Measurements from ENCODE around the gene NCF4.

Gene NCF4

GRCh38 chr22:36838119-36839030 is 22.4 kb upstream of the NCF4 start:
- no peak for DNase-seq (ENCODE audit: low read depth)

GRCh38 chr22:36839356-36840073 is 21.3 kb upstream of the NCF4 start:
- no peak for DNase-seq (ENCODE audit: low read depth)

- DNase-seq (ENCODE audit: low read depth) = no peak
Observed at GRCh38 chr22:36840106-36840505, 20.7 kb upstream of the NCF4 start.

- no peak for DNase-seq (ENCODE audit: low read depth)
Observed at GRCh38 chr22:36846271-36846670, 14.5 kb upstream of the NCF4 start.

- no peak for DNase-seq (ENCODE audit: low read depth)
Observed at GRCh38 chr22:36846949-36847348, 13.9 kb upstream of the NCF4 start.

- DNase-seq (ENCODE audit: low read depth) = no peak
Observed at GRCh38 chr22:36850056-36850455, 10.8 kb upstream of the NCF4 start.

- DNase-seq (ENCODE audit: low read depth) = no peak
Observed at GRCh38 chr22:36850682-36851081, 10.1 kb upstream of the NCF4 start.

DNA sequence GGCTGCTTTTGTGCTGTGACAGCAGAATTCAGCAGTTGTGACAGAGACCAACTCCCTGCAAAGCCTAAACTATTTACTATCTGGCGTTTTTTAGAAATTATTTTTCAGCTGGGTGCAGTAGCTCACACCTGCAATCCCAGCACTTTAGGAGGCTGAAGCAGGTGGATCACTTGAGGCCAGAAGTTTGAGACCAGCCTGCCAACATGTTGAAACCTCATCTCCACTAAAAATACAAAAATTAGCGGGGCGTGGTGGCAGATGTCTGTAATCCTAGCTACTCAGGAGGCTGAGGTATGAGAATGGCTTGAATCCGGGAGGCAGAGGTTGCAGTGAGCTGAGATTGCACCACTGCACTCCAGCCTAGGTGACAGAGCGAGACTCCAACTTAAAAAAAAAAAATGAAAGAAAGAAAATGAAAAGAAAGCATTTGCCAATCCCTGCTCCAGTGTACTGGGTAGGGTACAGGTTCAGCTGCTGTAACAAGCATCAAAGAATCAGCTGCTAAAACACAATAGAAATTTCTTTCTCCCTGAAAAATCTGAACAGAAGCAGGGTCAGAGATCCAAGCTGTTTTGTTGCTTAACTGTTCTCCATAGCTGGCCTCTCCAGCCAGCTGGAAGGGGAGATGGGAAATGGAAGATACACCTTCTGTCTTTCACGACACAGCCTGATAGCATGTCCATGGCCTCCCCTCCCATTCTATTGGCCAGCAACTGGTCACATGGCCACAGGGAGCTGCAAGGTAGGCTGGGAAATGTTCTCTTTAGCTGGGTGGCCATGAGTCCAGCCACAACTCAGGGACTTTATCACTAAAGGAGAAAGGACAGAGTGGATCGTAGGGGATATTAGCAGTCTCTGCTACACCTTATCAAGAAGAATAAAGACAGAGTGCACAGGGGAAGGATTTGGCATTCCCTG is 8.5 kb upstream of the NCF4 start:
- DNase-seq (ENCODE audit: low read depth) = no peak

DNA sequence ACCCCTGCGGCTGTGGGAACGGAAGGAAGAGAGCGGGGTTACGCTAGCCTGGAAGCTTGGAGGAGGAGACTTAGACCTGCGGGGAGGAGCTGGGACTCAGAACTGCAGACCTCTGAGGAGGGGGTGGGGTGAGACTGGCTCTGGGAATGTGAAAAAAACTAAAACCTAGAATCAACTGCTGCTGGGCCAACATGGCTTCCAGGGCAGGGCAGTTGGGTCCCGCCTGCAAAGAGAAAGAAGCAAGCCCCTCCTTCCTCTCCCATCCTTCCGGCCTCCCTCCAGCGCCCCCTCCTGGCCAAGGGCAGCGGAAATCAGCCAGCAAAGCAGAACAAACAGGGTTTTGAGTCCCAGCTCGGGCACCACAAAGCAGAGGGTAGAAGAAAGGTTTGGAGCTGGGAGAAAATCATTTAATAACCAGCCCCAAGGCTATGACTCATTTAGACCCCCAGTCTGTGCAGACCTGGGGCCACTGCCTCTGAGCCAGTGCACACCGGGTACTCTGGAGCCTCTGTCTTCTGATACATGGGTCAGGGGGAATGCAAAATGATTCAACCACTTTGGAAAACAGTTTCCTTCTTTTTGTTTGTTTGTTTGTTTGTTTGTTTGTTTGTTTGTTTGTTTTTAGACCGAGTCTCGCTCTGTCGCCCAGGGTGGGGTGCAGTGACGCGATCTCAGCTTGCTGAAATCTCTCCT is 7.3 kb upstream of the NCF4 start:
- DNase-seq (ENCODE audit: low read depth) = peak; percentile 72

DNA sequence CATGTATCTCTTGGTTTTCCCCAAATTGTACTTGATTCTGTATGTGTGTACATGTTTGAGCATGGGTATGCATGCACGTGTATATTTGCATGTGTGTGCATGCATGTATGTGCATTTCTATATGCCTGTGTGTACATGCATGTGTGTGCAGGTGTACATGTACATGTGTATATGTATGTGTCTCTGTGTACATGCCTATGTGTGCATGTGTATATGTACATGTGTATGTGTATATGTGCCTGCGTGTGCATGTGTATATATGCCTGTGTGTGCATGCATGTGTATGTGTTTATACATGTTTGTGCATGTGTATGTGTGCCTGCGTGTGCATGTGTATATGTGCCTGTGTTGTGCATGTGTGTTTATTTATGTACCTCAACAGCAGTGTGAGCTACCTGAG is 5.3 kb upstream of the NCF4 start:
- no peak for DNase-seq (ENCODE audit: low read depth)

DNA sequence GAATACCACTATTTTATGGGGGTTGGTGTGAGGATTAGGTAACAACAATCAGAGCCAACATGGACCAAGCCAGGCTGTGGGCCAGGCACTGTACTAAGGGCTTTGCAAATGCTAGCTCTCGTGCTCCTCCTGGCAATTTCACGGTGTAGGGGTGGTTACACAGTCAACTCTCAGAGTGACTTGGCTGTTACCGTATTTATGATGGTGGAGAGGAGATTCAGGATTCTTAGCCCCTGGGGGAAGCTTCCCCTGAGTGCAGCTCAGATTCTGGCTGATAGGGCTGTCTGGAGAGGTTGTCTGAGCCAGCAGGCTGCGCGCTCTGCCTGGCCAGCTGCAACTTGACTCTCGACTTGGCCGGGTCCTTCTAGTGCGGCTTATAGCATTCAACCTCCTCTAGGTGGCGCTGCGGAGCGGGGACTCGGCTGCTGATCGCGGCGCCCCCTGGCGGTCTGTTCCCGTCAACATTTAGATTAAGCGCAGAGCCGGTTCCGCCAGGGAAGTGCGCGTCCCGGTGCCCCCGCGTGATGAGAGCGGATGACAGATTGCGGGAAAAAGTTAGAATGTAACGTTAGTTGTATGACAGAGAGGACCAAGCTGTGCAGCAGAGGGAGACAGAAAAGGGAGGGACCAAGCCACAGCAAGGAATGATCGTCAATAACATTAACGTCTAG is 4.5 kb upstream of the NCF4 start:
- DNase-seq (ENCODE audit: low read depth) = peak; percentile 99

- DNase-seq (ENCODE audit: low read depth) = no peak
Observed at GRCh38 chr22:36856792-36857135, 4.0 kb upstream of the NCF4 start.

GRCh38 chr22:36858156-36858555 is 2.6 kb upstream of the NCF4 start:
- no peak for DNase-seq (ENCODE audit: low read depth)

DNA sequence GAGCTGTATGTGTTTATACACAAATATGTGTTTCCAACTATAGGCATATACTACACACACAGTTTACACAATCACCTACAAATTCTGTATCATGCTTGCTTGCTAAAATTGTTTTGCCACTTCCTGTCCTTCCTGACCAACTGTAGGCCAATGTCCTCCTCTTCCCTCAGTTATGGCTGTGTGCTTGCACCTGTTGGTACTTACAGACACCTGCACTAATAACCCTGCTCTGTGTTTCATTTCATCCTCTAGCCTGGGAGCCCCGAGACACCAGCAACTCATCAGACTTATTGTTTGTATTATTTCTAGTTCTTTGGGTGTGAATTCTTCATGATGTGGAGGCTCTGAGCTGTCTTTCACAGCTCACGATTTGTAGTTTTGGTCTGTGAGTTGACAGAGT is 1.8 kb upstream of the NCF4 start:
- no peak for DNase-seq (ENCODE audit: low read depth)

- no peak for DNase-seq (ENCODE audit: low read depth)
Observed at GRCh38 chr22:36860017-36860416, 789 bp upstream of the NCF4 start.

- no peak for DNase-seq (ENCODE audit: low read depth)
Observed at GRCh38 chr22:36860438-36860820, 377 bp upstream of the NCF4 start.

DNA sequence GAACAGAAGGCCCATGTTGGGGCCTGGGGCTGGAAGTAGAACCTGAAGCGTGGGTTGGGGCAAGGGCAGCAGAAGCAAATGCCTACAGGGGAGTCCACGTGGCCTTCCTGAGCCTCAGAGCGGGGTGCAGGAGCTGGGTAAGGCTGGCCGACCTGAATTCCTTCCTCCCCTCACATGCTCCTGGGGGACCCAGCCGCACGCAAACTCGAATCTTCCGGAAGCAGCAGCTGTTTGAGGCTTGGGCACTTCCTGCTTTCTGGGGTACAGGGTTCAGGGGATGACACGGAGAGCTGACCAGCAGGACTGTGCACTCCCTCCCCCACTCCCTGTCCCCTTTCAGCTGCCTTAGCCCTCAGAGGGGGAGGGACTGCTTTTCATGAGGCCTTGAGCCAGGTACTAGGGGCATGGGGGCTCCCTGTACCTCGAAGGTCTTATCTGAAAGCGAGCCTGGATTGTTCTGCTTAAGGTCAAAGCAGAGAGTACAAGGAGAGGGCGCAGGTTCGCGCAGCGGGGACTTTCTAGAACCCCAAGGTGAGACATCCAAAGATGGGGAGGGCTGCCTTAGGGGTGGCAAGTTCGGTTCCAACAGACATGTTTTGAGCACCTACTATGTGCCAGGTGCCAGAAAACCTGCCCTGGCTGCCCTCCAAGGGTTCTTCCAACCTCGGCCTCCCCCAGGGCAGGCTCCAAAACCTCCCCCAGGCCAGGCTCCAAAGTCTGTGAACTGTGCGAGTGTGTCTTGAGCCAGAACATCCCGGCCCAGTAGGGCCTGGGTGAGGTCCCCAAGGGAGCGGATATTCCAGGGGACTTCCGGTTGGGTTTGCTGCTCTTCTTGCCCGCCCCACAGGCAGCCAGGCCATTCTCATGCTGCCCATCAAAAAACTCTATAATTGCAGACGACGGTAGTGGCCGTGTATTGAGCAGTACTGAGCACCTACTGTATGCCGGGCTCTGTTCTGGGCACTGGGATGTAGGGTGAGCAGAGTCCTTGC is 1.7 kb downstream of the NCF4 start:
- DNase-seq (ENCODE audit: low read depth) = no peak

- DNase-seq (ENCODE audit: low read depth) = no peak
Observed at GRCh38 chr22:36863281-36863680, 2.5 kb downstream of the NCF4 start.

- no peak for DNase-seq (ENCODE audit: low read depth)
Observed at GRCh38 chr22:36863979-36864378, 3.2 kb downstream of the NCF4 start.
